GM12872 (cell line): Measurements from ENCODE around the gene ADAMTS7.

Experiments used
- TF ChIP-seq, protein P1 (sequence below): IDR thresholded peaks from 3 replicates; pipeline ENCODE4 v1.5.1; 2011; ENCODE audit warnings: low read depth, mild to moderate bottlenecking, low read length, moderate library complexity; ENCODE audit not compliant: insufficient read depth

Gene ADAMTS7, protein sequence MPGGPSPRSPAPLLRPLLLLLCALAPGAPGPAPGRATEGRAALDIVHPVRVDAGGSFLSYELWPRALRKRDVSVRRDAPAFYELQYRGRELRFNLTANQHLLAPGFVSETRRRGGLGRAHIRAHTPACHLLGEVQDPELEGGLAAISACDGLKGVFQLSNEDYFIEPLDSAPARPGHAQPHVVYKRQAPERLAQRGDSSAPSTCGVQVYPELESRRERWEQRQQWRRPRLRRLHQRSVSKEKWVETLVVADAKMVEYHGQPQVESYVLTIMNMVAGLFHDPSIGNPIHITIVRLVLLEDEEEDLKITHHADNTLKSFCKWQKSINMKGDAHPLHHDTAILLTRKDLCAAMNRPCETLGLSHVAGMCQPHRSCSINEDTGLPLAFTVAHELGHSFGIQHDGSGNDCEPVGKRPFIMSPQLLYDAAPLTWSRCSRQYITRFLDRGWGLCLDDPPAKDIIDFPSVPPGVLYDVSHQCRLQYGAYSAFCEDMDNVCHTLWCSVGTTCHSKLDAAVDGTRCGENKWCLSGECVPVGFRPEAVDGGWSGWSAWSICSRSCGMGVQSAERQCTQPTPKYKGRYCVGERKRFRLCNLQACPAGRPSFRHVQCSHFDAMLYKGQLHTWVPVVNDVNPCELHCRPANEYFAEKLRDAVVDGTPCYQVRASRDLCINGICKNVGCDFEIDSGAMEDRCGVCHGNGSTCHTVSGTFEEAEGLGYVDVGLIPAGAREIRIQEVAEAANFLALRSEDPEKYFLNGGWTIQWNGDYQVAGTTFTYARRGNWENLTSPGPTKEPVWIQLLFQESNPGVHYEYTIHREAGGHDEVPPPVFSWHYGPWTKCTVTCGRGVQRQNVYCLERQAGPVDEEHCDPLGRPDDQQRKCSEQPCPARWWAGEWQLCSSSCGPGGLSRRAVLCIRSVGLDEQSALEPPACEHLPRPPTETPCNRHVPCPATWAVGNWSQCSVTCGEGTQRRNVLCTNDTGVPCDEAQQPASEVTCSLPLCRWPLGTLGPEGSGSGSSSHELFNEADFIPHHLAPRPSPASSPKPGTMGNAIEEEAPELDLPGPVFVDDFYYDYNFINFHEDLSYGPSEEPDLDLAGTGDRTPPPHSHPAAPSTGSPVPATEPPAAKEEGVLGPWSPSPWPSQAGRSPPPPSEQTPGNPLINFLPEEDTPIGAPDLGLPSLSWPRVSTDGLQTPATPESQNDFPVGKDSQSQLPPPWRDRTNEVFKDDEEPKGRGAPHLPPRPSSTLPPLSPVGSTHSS (N-terminal part only)

DNA sequence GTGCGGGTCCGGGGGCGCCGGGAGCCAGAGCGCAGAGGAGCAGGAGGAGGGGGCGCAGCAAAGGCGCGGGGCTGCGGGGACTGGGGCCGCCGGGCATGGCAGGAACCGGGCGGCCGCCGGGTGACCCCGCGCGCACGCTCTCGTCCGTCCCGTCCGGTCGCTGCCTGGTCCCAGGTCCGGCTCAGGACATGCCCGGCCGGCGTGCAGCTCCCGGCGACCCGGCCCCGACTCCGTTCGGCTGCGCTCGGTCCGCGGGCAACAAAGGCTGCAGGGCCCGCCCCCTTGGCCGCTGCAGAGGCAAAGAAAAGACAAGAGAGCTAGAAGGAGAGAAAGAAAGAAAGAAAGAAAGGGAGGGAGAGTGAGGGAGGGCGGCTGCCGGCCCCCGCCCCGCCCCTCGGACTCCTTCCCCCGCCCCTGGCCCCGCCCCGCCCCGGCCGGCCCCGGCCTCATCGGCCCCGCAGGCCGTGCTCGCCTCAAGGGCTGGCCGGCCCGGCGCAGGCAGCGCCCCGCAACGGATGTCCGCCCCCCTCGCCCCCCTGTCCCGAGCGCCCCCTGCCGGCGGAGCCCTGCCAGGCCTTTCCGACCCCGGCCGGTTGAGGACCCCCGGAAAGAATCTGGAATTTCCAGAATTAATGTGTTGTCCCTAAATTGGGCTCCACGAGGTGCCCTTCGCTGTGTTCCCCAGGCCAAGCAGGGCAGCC, at the start of gene ADAMTS7:
TSS of gene ADAMTS7 (minus strand) at position 341 of the 701 bp plus-strand sequence. CDS start at position 97, 244 bp downstream.
- TF ChIP-seq, protein P1, sequence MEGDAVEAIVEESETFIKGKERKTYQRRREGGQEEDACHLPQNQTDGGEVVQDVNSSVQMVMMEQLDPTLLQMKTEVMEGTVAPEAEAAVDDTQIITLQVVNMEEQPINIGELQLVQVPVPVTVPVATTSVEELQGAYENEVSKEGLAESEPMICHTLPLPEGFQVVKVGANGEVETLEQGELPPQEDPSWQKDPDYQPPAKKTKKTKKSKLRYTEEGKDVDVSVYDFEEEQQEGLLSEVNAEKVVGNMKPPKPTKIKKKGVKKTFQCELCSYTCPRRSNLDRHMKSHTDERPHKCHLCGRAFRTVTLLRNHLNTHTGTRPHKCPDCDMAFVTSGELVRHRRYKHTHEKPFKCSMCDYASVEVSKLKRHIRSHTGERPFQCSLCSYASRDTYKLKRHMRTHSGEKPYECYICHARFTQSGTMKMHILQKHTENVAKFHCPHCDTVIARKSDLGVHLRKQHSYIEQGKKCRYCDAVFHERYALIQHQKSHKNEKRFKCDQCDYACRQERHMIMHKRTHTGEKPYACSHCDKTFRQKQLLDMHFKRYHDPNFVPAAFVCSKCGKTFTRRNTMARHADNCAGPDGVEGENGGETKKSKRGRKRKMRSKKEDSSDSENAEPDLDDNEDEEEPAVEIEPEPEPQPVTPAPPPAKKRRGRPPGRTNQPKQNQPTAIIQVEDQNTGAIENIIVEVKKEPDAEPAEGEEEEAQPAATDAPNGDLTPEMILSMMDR: peak; percentile 76

DNA sequence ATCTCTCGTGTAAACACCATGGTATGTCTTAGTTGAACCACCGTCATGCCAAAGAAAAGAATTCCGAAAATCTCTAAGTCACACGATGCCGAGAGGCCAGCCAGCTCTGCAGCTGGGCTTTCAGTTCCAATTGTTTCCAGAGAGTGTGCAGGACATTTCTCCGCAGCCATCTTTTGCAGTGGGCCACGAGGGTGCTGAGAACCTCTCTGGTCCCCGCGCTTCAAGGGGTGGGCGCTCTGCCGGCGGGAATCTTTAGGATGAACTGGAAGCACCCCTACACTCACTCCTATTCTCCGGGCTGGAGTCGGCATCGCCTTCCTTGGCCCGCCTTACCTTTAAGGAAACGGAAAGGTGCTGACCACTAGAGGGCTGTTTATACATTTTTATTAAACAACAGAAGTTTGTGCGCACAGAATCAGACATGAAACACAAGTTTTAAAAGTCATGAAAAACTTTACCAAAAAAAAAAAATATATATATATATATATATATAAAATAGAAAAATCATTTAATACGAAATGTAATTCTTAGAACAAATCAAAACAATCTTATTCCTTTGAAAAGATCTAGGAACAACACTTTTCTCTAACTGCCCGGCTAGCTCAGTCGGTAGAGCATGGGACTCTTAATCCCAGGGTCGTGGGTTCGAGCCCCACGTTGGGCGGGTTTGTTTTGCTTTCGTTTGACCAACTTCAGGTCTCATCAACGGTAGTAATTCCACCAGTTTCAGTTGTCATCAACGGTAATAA, 48.9 kb upstream of the ADAMTS7 start:
- TF ChIP-seq, protein P1: peak; percentile 64

DNA sequence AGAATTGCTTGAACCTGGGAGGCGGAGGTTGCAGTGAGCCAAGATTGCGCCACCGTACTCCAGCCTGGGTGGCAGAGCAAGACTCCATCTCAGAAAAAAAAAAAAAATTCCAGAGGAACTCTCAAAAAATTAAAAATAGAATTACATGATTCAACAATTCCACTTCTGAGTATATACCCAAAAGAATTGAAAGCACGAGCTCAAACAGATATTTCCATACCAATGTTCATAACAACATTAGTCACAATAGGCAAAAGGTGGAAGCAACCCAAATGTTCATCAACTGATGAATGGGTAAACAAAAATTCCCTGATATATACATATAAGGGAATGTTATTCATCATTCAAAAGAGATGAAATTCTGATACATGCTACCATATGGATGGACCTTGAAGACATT, 44.5 kb upstream of the ADAMTS7 start:
- TF ChIP-seq, protein P1: no peak

DNA sequence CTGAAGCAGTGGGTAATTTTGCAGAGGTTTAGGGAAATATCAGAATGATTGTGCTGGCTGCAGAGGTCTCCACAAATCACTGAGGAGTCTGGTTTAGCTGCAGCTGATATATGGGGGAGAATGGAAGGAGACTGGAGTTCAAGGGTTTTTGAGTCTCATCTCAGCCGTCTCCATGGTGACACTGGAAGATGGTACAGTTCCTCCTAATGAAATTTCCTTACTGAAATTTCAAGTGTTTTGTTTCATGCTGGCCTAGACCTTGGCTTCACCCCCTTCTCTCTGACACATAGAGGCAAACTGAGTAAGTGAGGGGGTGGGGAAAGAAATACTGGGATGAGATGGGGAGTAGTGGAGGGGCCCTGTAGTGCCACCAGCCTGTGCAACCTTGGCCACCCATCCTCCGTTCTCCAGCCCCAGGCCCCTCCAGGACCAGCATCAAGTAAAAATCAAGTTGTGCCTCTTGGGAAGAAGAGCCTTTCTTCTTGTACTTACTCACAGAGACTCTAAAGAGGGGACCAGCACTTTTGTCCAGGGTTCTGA, 43.6 kb upstream of the ADAMTS7 start:
- TF ChIP-seq, protein P1: no peak

DNA sequence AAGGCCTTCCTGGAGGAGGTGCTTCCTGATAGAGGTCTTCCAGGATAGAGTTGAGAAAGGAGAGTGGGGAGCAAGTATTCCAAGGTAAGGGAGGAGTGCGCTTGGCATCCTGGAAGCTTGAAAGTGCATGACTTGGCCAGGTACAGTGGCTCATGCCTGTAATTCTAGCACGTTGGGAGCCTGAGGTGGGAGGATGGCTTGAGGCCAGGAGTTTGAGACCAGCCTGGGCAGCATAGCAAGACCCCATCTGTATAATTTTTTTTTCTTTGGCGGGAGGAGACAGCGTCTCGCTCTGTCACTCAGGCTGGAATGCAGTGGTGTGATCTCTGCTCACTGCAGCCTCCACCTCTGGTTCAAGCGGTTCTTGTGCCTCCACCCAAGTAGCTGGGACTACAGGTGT, 42.2 kb upstream of the ADAMTS7 start:
- TF ChIP-seq, protein P1: no peak
